ENCODE measurements around the gene KANSL1. TPM values are rescaled to one million over a fixed set of nuclear protein-coding genes. Genes with fewer than 3 reads are reported as not detected.
A peak's percentile ranks its signal among the peaks of the same experiment; 100 is the strongest.

Gene KANSL1
- total RNA-seq, 1 donor from 2014 or later, result 23.2 TPM

DNA sequence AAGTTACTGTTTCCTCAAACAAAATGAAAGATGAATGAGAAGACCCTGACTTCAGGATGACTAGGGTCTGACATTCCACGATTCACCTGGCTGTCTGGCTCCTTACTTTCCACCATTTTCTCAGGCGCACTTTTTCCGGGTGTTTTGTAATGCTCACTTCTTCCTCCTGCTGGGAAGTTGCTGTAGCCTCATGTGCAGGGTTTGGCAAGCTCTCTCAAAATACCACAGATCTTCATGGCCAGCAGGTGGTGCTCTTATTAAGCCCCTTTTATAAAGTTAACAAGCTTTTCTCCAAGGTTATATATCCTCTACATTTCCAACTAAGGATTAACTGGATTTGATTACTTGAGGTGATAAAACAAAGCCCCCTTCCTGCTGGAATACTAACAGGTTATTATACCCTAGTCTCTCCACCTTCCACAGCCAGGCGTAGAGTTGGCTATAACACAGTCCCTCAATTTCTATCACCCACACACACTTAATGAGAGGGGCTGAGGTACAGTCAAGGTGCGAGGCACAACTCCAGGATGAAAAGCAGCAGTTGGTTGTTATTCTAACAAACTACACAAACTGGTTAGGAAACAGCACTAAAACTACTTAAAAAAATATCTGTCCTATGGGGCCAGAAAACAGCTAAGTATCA, 148.8 kb downstream of the KANSL1 start:
- peak; percentile 93 for ATAC-seq
- peak; percentile 70 for DNase-seq (ENCODE audit: low spot score)

DNA sequence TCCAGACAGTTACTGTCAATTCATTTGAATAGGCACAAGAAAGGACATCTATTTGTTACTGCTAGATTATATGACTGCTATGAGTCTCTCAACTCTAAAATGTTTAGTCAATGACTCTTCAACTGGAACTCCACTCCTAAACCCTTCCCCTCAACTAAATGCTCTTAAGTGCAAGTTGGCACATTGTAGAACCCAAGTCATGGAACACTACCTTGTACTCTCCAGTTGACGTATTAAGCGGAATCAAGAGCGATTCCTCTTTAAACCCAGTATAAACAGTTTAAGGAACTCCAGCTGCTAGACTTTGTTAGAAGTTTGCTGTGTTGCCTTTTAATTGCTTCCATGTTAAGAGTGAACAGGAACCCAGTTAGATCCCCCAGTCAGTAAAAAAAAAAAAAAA, 149.6 kb downstream of the KANSL1 start:
- no peak for DNase-seq (ENCODE audit: low spot score)
- ATAC-seq, result no peak

- DNase-seq (ENCODE audit: low spot score) (no peak), ATAC-seq (no peak)
These were observed 150.3 kb downstream of the KANSL1 start for GRCh38 chr17:46042925-46043324.

DNA sequence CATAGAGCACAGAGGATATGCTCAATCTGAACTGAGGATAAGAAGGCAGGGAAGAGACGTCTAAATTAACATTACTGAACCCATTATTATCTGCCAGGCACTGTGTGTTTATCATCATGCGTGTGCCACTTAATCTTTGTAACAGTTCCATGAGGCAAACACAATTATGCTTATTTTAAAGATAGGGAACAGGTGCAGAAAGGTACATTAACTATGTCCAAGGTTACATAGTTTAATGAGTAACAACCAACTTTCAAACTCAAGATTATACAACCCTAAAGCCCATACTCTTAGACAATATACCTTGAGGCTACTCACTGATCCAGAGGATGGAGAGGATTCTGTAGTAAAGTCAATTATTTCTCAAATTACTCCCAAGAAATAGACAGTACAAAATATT, 151.0 kb downstream of the KANSL1 start:
- DNase-seq (ENCODE audit: low spot score) (no peak), ATAC-seq (no peak)

- no peak for ATAC-seq
- DNase-seq (ENCODE audit: low spot score), result no peak
These were observed 153.5 kb downstream of the KANSL1 start for GRCh38 chr17:46039592-46040186.

- ATAC-seq, result no peak
- no peak for DNase-seq (ENCODE audit: low spot score)
These were observed 154.3 kb downstream of the KANSL1 start for GRCh38 chr17:46038937-46039336.

GRCh38 chr17:46038414-46038813, 154.8 kb downstream of the KANSL1 start:
- DNase-seq (ENCODE audit: low spot score), result no peak
- no peak for ATAC-seq

GRCh38 chr17:46037722-46038255, 155.4 kb downstream of the KANSL1 start:
- no peak for DNase-seq (ENCODE audit: low spot score)
- no peak for ATAC-seq

- ATAC-seq, result no peak
- DNase-seq (ENCODE audit: low spot score), result no peak
These were observed 156.7 kb downstream of the KANSL1 start for GRCh38 chr17:46036491-46036890.

GRCh38 chr17:46035112-46035818, 158.0 kb downstream of the KANSL1 start:
- DNase-seq (ENCODE audit: low spot score) (no peak), ATAC-seq (no peak)

- DNase-seq (ENCODE audit: low spot score) (no peak), ATAC-seq (no peak)
These were observed 159.8 kb downstream of the KANSL1 start for GRCh38 chr17:46033392-46033791.

- DNase-seq (ENCODE audit: low spot score), result no peak
These were observed 160.3 kb downstream of the KANSL1 start for GRCh38 chr17:46032909-46033308.

DNA sequence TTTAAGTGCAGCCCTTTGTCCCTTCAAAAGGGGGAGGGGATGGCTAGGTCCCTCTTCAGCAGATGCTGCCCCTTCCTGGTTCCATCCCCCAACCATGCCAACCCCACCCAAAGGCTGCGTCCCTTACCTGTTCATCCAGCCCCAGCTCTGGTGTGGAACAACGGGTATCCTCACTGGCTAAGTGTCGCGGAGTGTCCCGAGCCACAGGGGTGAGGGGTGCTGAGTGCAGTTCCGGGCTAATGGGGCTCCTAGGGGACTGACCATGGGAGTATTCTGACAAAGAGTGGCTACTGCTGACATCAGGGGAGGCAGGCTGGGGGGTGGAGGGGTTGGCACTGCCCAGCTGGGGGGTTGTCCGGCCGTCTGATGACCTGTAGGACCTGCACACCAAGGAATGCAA, 161.3 kb downstream of the KANSL1 start:
- ATAC-seq, result no peak
- no peak for DNase-seq (ENCODE audit: low spot score)

More at GRCh38 chr17:46032909-46033308, 160.3 kb downstream of the KANSL1 start:
- ATAC-seq, result no peak

DNA sequence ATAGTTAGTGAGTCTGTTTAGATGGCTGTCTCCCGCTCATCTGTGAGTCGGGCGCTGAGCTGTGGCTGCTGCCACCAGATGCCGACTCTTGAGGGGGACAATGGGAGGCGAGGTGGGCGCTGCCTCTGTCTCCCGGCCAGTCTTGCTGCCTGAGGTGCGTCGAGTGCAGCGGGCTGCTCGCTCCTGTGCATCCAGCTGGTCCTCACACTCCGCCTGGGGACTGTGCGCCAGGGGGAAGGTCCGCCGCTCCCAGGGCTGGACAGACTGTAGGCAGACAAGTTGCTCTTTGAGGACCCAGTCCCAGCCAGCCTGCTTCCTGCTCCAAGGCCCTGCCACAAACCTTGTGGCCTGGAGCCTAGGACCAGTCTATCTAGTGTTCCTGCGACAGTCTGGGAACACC, 161.8 kb downstream of the KANSL1 start:
- DNase-seq (ENCODE audit: low spot score) (no peak), ATAC-seq (no peak)

- DNase-seq (ENCODE audit: low spot score) (no peak), ATAC-seq (no peak)
These were observed 162.5 kb downstream of the KANSL1 start for GRCh38 chr17:46030752-46031151.

DNA sequence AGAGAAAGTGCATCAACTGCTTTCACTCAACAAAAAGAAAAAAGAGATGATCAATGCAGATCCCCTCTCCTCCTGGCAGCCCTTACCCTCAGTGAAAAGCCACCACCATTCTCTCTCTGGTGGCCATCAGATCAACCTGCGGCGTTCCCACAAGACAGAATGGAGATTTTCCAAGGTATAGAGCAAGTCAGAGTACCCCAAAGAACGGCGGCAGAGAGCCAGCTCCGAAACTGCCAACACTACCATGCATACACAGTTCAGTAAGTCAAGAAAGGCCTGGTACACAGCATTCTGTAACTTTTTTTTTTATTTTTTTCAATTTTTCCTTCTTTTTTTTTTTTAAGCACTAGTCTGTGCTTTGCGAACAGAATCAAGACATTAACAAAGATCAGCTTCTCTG, 163.6 kb downstream of the KANSL1 start:
- no peak for ATAC-seq
- DNase-seq (ENCODE audit: low spot score), result no peak

GRCh38 chr17:46028981-46029565, 164.2 kb downstream of the KANSL1 start:
- ATAC-seq (no peak), DNase-seq (ENCODE audit: low spot score) (no peak)

DNA sequence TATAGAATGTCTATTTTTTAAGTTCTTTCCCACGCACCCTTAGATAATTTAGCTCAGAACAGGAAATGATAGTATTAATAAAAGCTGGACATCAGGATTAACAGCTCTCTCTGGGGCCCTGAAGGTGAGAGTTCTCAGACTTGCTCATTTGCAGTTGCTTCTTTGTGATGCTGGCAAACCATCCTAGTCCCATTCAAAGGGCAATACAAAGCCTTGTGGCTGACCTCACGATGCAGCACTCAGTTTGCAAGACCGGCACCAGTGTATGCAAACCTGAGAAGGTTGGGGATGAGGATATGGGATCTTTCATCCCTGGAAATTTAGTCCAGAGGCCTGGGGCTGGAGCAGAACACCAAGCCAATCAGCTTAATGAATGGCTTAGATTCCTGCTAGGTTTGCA, 164.9 kb downstream of the KANSL1 start:
- no peak for ATAC-seq
- DNase-seq (ENCODE audit: low spot score), result no peak

GRCh38 chr17:46027976-46028325, 165.3 kb downstream of the KANSL1 start:
- no peak for DNase-seq (ENCODE audit: low spot score)
- no peak for ATAC-seq

DNA sequence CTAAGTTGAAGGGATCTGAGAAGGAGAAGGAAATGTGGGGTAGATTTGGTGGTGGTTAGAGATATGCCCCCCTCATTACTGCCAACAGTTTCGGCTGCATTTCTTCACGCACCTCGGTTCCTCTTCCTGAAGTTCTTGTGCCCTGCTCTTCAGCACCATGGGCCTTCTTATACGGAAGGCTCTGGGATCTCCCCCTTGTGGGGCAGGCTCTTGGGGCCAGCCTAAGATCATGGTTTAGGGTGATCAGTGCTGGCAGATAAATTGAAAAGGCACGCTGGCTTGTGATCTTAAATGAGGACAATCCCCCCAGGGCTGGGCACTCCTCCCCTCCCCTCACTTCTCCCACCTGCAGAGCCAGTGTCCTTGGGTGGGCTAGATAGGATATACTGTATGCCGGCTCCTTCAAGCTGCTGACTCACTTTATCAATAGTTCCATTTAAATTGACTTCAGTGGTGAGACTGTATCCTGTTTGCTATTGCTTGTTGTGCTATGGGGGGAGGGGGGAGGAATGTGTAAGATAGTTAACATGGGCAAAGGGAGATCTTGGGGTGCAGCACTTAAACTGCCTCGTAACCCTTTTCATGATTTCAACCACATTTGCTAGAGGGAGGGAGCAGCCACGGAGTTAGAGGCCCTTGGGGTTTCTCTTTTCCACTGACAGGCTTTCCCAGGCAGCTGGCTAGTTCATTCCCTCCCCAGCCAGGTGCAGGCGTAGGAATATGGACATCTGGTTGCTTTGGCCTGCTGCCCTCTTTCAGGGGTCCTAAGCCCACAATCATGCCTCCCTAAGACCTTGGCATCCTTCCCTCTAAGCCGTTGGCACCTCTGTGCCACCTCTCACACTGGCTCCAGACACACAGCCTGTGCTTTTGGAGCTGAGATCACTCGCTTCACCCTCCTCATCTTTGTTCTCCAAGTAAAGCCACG, 165.9 kb downstream of the KANSL1 start:
- ATAC-seq (no peak), DNase-seq (ENCODE audit: low spot score) (no peak)
